Ovary (tissue), 3 donors: ENCODE measurements around the gene PYM1.

Experiments used
- CTCF ChIP-seq, 3 donors: fragments of 450-650 bp in 2 of 3; fragments of 200-600 bp in 1 of 3; IDR thresholded peaks; one replicate each; pipeline versions ENCODE4 v1.5.1 to v1.8.0; 2016 to 2022; ENCODE audit warnings: antibody characterized with exemption in 3 of 3, mild to moderate bottlenecking in 1 of 3
- EP300 ChIP-seq: sonication (generic); formaldehyde crosslinking; IDR thresholded peaks from one replicate; pipeline ENCODE4 v1.6.1; 2017; ENCODE audit warnings: antibody characterized with exemption
- POLR2A ChIP-seq: fragments of 450-650 bp; IDR thresholded peaks from one replicate; pipeline ENCODE4 v1.6.1; 2017; ENCODE audit warnings: antibody characterized with exemption, mild to moderate bottlenecking, moderate library complexity
- donor health status: DM: no; HTN: no; CAD: no.

- TF ChIP-seq CTCF (IDR thresholded peaks at IDR 0.05) (no peak), EP300 (no peak), POLR2A (no peak)
Observed at GRCh38 chr12:55957106-55957859, 29.6 kb upstream of the PYM1 start.
